GM12873 (cell line): ENCODE measurements around the gene RPS15.

Experiments
- CTCF ChIP-seq: IDR thresholded peaks from 2 replicates; pipeline ENCODE4 v1.5.1; 2012; ENCODE audit warnings: low read depth, mild to moderate bottlenecking, moderate library complexity, low read length, control low read depth; ENCODE audit not compliant: insufficient read depth; ENCODE audit errors: missing control alignments

RPS15 gene

GRCh38 chr19:1394252-1395193, 43.7 kb upstream of the RPS15 start:
- no peak for TF ChIP-seq CTCF

GRCh38 chr19:1395194-1396018, 42.8 kb upstream of the RPS15 start:
- TF ChIP-seq CTCF, result no peak

GRCh38 chr19:1396019-1396767, 42.0 kb upstream of the RPS15 start:
- TF ChIP-seq CTCF, result no peak

- TF ChIP-seq CTCF, result no peak
These were observed 41.2 kb upstream of the RPS15 start for GRCh38 chr19:1396768-1397679.

GRCh38 chr19:1397838-1398237, 40.4 kb upstream of the RPS15 start:
- TF ChIP-seq CTCF, result no peak

GRCh38 chr19:1399079-1399478, 39.1 kb upstream of the RPS15 start:
- no peak for TF ChIP-seq CTCF
